HK-2 (cell line): ENCODE data around the gene MRPL43.
A peak's percentile ranks its signal among the peaks of the same experiment; 100 is the strongest.

Experiments used
- DNase-seq: peaks from one replicate; pipeline ENCODE4 v3.0.0-alpha.2; 2018; ENCODE audit not compliant: unreplicated experiment

The MRPL43 gene

GRCh38 chr10:101019440-101019703 is 32.1 kb upstream of the MRPL43 start:
- DNase-seq, result no peak

DNA sequence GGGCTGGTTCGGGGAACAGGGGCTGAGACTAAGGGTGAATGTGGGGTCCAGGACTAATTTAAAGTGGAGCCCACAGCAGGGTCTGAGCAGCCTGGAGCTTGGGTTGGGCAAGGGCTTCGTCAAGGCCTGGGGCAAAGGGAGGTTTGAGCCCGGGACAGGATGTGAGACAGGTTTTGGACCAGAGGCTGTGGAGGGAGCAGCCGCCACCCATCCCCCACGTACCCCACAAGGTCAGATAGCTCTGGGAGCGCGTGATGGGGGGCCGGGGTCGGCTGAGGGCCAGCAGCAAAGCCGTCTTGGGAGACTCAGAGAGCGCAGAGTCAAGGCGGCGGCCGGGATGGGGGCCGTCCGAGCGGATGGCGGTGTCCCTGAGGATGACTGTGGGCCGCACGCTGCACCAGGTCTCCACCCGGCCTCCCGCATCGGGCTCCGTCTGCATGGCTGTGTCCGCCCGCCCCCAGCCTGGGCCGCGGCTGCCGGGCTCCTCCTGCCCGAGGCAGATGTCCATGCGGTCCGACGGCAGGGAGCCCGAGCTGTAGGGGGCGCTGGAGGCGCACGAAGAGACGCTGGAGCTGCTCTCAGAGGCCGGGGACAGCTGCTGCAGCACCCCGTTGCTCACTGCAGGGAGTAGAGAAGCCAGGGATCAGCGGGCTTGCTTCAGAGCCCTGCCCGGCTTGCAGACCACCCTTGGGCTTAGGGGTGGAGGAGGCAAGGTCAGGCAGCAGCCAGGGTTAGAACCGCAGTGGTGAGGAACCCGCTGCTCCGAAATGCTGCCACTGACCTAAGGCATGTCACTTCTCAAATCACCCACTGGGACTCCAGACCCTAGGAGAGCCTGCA is 31.5 kb upstream of the MRPL43 start:
- DNase-seq, result peak; percentile 79

DNA sequence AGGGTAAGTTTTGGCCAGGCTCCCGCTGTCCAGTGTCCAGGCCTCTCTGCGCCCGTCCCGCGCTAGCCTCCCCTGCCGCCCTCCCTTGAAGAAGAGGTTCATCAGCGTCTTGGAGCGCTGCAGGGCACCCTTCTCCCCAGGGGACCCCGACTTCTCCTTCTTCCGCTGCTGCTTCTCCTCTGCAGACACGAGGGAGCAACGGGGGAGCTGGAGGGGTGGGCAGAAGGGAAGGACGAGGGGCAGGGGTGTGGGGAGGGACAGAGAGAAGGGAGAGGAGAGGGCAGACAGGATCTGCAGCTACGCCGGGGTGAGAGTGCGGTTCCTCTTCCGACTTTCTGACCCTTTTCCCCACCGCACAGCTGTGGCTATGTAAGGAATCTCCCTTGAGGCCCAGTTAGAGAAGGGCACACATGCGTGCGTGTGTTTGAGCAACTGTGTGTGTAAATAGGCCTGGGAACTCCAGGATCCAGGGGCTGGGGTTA is 30.9 kb upstream of the MRPL43 start:
- no peak for DNase-seq

- DNase-seq, result no peak
Observed at GRCh38 chr10:101016814-101017213, 29.5 kb upstream of the MRPL43 start.

GRCh38 chr10:101015582-101015973 is 28.3 kb upstream of the MRPL43 start:
- DNase-seq, result no peak

DNA sequence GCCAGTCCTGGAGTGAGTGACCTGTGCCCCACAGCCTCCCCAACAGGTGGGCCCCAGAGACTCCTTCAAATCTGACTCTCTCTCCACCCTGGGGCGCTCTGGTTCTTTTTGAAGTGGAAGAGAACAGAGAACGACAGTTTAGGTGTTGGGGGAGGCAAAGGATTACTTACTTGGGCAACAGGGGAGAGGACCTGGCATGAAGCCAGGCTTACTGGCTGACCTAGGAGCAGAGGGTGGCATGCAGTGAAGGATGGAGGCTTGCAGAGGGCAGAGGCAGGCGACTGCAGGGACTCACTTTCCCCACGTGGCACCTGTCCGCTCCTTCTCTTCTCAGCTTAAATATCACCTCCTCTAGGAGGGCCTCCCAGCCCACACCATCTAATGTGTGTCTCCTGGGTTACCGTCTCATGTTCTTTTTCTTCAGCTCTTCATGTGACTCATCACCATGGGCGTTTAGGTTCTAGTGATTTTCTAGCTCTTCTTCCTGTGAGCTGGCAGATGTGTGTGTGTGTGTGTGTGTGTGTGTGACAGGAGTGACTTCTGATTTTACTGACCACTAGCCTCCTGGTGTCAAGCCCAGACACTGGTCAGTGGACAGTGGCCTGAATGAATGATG is 27.8 kb upstream of the MRPL43 start:
- peak; percentile 81 for DNase-seq

- peak; percentile 84 for DNase-seq
Observed at GRCh38 chr10:101014230-101014884, 27.1 kb upstream of the MRPL43 start.

DNA sequence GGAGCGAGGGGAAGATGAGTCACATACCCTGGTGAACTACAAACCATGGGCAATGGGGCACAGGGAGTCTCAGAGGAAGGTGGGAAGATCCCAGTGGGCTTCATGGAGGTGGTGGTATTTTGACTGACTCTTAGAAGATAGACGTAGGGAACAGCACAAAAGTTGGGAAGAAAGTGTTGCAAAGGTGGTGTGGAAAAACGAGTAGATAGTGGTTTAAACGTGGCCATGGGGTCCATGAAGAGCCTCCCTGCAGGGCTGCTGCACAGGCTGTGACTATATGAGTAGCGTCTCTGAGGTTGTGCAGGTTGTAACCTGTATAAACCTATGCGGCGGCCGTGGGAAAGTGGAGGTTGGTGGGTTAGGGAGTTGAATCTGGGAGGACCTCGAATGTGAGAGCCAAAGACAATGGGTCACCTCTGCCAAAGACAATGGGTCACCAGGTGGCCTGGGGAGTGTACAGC is 26.1 kb upstream of the MRPL43 start:
- DNase-seq, result no peak

GRCh38 chr10:101012525-101013364 is 25.4 kb upstream of the MRPL43 start:
- DNase-seq, result peak; percentile 95

- DNase-seq, result no peak
Observed at GRCh38 chr10:101011517-101012423, 24.5 kb upstream of the MRPL43 start.

GRCh38 chr10:101010329-101010728 is 23.0 kb upstream of the MRPL43 start:
- DNase-seq, result no peak

GRCh38 chr10:101008823-101009423 is 21.6 kb upstream of the MRPL43 start:
- no peak for DNase-seq

DNA sequence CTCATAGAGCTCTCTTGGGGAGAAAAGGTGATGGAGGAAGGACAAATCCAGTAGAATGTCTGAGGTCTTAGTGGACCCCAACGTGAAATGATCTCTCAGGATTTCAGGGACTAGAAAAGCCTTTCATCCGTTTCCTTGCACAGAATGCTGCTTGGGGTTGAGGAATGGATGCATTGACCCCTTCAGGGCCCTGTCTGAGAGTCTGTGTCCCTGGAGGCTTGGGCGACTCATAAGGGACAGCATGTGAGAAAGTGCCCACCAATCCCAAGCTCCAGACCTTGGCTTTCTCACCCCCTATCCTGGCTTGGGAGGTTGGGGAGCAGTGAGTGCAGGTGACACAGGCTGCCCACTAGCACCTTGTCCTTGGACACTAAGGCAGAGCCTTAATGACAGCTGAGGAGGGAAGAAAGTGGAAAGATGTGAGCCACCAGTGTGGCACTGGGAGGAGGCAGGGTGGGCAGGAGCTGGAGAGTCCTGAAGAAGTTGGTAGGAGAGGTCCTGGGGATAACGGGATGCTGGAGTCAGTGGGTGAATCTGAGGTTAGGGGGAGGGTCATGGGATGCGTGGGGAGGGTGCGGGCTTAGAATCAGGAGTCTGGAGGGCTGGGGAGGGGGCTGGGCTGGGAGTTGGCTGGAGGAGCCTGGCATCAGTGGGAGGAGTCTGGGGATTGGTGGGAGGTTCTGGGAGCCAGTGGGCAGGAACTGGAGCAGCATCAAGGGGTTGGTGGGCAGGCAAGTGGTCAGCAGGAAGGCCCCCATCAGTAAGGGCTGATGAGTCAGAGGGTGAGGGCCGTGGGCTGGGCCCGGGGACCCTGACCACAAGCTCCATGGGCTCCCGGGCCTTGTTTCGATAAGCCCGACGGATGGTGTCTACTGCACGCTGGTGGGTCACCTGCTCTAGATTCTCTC is 20.9 kb upstream of the MRPL43 start:
- no peak for DNase-seq

DNA sequence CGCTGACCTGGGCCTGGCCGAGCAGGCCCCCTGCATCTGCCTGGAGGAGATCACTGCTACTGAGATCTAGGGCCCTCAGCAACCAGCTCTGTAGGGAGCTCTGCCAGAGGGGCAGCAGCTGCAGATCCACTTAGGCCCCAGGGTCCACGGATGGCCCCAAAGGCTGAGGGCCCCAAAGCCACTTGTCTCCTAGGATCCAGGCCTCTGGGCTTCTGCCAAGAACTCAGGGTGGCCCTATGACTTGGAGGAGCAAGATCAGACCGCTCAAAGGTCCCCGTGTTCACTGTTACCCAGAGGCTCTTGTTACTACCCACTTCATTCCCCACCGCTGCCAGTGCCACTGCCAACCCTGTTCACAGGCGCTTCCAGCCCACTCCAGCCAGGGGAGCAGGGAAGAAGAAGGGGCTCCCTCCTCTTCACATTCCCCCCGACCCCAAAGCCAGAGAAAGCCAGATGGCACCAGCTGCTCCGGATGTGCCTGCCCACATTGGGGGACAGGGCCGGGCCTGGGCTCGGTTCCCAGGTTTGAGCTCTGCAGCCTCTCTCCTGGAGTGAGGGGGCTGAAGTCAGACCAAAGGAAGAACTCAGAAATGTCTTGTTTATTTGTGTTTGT is 19.9 kb upstream of the MRPL43 start:
- DNase-seq, result no peak

DNA sequence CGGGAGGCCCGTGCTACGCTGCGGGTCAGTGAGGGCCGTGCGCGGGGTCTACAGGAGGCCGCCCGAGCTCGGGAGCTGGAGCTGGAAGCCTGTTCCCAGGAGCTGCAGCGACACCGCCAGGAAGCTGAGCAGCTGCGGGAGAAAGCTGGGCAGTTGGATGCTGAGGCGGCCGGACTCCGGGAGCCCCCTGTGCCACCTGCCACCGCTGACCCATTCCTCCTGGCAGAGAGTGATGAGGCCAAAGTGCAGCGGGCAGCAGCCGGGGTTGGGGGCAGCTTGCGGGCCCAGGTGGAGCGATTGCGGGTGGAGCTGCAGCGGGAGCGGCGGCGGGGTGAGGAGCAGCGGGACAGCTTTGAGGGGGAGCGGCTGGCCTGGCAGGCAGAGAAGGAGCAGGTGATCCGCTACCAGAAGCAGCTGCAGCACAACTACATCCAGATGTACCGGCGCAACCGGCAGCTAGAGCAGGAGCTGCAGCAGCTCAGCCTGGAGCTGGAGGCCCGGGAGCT is 19.3 kb upstream of the MRPL43 start:
- DNase-seq, result no peak

DNA sequence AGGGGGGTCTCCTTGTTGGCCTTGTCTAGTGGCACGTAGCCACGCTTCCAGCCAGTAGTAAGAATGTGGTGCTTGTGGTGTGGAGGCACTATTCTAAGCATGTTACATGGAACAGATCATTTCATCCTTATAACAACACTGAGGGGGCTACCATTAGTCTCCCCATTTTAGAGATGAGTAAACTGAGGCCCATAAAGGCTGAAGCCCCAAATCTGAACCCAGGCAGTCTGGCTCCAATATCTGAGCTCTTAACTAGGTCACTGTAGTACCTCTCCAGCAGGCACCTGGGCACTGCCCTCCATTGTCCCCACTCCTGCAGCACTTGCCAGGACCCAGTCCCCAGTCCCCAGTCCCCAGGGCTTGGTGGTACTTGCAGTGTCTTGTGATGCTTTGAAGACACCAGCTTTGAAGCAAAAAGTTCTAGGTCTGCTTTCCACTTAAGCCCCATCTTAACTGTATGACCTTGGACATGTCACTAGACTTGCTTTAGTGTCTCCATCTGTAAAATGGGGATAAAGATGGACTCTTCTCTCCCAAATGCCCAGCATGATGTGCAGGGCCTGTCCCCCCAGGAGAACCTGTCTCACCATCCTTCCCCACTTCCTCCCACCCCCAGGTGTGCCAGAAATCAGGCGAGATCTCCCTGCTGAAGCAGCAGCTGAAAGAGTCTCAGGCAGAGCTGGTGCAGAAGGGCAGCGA is 18.7 kb upstream of the MRPL43 start:
- DNase-seq, result no peak

- no peak for DNase-seq
Observed at GRCh38 chr10:101005361-101005760, 18.1 kb upstream of the MRPL43 start.

DNA sequence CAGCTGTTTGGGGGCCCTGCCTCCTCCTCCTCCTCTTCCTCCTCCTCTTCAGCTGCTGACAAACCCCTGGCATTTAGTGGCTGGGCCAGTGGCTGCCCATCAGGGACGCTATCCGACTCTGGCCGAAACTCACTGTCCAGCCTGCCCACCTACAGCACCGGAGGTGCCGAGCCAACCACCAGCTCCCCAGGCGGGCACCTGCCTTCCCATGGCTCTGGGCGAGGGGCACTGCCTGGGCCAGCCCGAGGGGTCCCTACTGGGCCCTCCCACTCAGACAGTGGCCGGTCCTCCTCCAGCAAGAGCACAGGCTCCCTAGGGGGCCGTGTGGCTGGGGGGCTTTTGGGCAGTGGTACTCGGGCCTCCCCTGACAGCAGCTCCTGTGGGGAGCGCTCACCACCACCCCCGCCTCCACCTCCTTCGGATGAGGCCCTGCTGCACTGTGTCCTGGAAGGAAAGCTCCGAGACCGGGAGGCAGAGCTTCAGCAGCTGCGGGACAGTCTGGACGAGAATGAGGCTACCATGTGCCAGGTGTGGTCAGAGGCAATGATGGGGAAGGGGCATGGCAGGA is 16.4 kb upstream of the MRPL43 start:
- DNase-seq, result no peak
